ENCODE results near the gene DDX10.

DDX10 gene

GRCh38 chr11:108945341-108945740 lies 280.5 kb downstream of the DDX10 start:
- Histone ChIP-seq H3K9me3 (ENCODE audit: control insufficient read depth in 1 of 2, low read length in 2 of 2) (peaks cover 0 to 10% of the 10 kb centered on the region in 2 donors), H3K27ac (ENCODE audit: low read length) (no peak overlapping the region), H3K4me1 (ENCODE audit: control insufficient read depth in 1 of 2, insufficient read depth in 2 of 2, low read length in 2 of 2) (no peaks in the 10 kb centered on the region), H3K36me3 (ENCODE audit: control insufficient read depth in 1 of 2, insufficient read depth in 2 of 2, low read length in 2 of 2) (peaks cover 0 to 15% of the 10 kb centered on the region in 2 donors), H3K27me3 (ENCODE audit: low read depth, low read length) (no peaks in the 10 kb centered on the region), H3K4me3 (ENCODE audit: low read depth in 1 of 2, low read length in 2 of 2) (no peak overlapping the region)

DNA sequence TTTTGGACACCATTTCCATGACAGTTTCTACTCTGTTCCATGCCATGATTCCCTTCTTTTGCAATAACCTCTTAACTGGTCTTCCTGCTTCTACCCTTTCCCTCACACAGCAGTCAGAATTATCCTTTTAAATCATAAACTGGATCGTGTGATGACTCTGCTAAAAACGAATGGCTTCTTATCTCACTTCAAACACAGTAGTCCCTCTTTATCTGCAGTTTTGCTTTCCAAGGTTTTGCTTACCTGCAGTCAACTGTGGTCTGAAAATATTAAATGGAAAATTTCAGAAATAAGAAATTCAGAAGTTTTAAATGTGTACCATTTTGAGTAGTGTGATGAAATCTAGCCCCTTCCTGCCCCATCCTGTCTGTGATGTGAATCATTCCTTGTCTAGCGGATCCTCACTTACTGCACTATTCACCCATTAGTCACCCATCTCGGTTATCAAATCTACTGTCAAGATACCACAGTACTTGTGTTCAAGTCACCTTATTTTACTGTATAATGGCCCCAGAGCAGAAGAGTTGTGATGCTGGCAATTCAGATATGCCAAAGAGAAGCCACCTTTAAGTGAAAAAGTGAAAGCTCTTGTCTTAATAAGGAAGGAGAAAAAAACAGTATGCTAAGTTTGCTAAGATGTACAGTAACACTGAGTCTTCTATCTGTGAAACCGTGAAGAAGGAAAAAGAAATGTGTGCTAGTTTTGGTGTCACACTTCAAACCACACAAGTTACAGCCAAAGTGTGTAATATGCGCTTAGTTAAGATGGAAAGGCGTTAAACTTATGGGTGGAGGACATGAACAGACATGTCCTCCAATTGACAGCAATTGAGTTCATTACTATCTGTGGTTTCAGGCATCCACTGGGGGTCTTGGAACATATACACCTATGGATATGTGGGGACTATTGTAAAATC lies 283.0 kb downstream of the DDX10 start:
- H3K36me3 ChIP-seq (ENCODE audit: control insufficient read depth in 1 of 2, insufficient read depth in 2 of 2, low read length in 2 of 2), result peaks cover 0 to 7% of the 10 kb centered on the region in 2 donors
- no peaks in the 10 kb centered on the region for H3K4me1 ChIP-seq (ENCODE audit: control insufficient read depth in 1 of 2, insufficient read depth in 2 of 2, low read length in 2 of 2)
- no peaks in the 10 kb centered on the region for H3K27me3 ChIP-seq (ENCODE audit: low read depth, low read length)
- H3K4me3 ChIP-seq (ENCODE audit: low read depth in 1 of 2, low read length in 2 of 2), result no peak overlapping the region
- H3K27ac ChIP-seq (ENCODE audit: low read length), result no peak overlapping the region
- peaks cover 0 to 10% of the 10 kb centered on the region in 2 donors for H3K9me3 ChIP-seq (ENCODE audit: control insufficient read depth in 1 of 2, low read length in 2 of 2)

DNA sequence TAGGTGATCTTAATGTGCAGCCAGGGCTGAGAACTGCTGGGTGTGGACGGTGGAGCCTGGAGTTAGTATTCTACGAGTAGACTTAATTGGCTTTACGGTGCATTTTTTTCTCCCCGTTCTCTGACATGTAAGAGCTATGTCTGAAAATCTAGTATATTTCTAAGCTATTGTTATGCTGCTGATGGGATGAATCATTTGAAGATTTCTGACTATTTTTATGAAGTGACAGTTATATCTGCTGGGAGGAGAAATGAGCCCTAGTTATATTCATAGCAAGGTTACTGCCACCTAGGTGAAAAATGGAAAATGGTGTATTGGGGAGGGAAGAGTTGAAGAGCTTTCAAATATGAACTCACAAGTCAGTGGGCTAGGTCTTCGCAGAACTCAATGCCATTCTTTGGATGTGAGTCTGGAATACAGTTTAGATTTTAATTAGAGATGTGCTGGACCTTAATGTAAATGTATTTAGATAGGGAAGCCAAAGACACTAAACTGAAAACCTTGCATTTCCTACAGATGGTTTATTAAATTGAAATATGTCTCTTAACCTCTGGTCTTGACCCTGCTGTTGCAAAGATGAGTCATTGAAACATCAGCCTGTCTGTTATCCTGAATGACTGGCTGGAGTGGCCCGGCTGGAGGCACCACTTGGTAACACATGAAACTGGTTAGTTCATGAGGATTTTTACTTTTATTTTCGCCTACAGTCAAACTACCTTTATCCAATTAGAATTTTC lies 293.7 kb downstream of the DDX10 start:
- Histone ChIP-seq H3K36me3 (ENCODE audit: control insufficient read depth in 1 of 2, insufficient read depth in 2 of 2, low read length in 2 of 2) (no peaks in the 10 kb centered on the region), H3K9me3 (ENCODE audit: control insufficient read depth in 1 of 2, low read length in 2 of 2) (no peaks in the 10 kb centered on the region), H3K4me3 (ENCODE audit: low read depth in 1 of 2, low read length in 2 of 2) (no peak overlapping the region), H3K4me1 (ENCODE audit: control insufficient read depth in 1 of 2, insufficient read depth in 2 of 2, low read length in 2 of 2) (no peaks in the 10 kb centered on the region), H3K27me3 (ENCODE audit: low read depth, low read length) (no peaks in the 10 kb centered on the region), H3K27ac (ENCODE audit: low read length) (no peak overlapping the region)

DNA sequence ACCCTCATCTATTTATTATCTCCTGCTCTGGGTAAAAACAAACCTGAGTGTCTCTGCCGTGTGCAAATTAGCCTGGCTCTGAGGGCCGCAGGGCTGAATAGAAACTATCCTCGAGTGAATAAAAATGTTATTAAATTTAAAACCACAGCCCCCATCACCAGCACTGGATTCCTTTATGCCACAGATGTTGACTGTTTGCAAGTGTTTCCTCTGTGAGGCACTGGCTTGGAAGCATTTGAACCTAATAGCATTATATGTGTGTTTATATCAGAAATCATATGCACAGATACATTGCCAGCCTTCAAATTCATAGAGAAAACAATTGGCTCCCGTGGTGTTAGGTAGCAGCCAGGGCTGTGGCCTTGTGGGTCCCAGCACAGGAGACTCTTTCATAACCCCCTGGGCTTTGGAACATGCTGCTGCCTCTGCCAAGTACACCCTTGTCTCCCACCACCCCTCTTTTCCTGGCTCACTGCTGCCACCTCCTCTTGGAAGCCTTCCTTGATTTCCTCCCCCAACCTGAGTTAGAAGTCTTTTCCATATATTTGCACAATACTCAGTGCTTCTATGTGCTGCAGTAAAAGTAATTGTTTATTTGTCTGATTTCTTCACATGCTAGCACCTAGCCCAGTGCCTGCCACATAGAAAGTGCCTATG lies 294.4 kb downstream of the DDX10 start:
- Histone ChIP-seq H3K4me1 (ENCODE audit: control insufficient read depth in 1 of 2, insufficient read depth in 2 of 2, low read length in 2 of 2) (no peaks in the 10 kb centered on the region), H3K36me3 (ENCODE audit: control insufficient read depth in 1 of 2, insufficient read depth in 2 of 2, low read length in 2 of 2) (no peaks in the 10 kb centered on the region), H3K27ac (ENCODE audit: low read length) (no peak overlapping the region), H3K27me3 (ENCODE audit: low read depth, low read length) (no peaks in the 10 kb centered on the region), H3K9me3 (ENCODE audit: control insufficient read depth in 1 of 2, low read length in 2 of 2) (no peaks in the 10 kb centered on the region), H3K4me3 (ENCODE audit: low read depth in 1 of 2, low read length in 2 of 2) (no peak overlapping the region)

- H3K9me3 ChIP-seq (ENCODE audit: control insufficient read depth in 1 of 2, low read length in 2 of 2), result no peaks in the 10 kb centered on the region
- no peaks in the 10 kb centered on the region for H3K36me3 ChIP-seq (ENCODE audit: control insufficient read depth in 1 of 2, insufficient read depth in 2 of 2, low read length in 2 of 2)
- H3K27ac ChIP-seq (ENCODE audit: low read length), result no peak overlapping the region
- H3K27me3 ChIP-seq (ENCODE audit: low read depth, low read length), result no peaks in the 10 kb centered on the region
- H3K4me1 ChIP-seq (ENCODE audit: control insufficient read depth in 1 of 2, insufficient read depth in 2 of 2, low read length in 2 of 2), result no peaks in the 10 kb centered on the region
- H3K4me3 ChIP-seq (ENCODE audit: low read depth in 1 of 2, low read length in 2 of 2), result no peak overlapping the region
These were observed 295.0 kb downstream of the DDX10 start for GRCh38 chr11:108959874-108960273.

DNA sequence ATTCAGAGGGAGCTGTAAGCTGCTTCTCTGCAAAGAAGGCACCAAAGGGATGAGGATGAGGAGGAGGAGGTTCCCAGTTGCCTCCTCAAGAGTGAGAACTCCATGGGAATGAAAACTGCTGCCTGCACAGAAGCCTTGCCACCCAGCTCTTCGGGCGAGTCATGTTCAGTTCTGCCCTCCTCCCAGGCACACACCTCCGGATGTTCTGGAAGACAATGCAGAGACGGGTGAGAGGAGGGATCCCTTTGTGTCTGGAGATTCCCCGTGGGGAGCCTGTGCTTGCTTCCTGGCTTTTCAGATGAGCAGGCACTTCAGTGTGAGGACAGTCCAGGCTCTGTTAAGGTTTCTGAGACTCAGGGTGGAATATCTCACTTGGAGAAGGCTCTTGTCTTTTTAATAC lies 295.6 kb downstream of the DDX10 start:
- H3K4me3 ChIP-seq (ENCODE audit: low read depth in 1 of 2, low read length in 2 of 2), result no peak overlapping the region
- H3K27ac ChIP-seq (ENCODE audit: low read length), result no peak overlapping the region
- H3K9me3 ChIP-seq (ENCODE audit: control insufficient read depth in 1 of 2, low read length in 2 of 2), result no peaks in the 10 kb centered on the region
- no peaks in the 10 kb centered on the region for H3K36me3 ChIP-seq (ENCODE audit: control insufficient read depth in 1 of 2, insufficient read depth in 2 of 2, low read length in 2 of 2)
- no peaks in the 10 kb centered on the region for H3K4me1 ChIP-seq (ENCODE audit: control insufficient read depth in 1 of 2, insufficient read depth in 2 of 2, low read length in 2 of 2)
- no peaks in the 10 kb centered on the region for H3K27me3 ChIP-seq (ENCODE audit: low read depth, low read length)

- Histone ChIP-seq H3K9me3 (ENCODE audit: control insufficient read depth in 1 of 2, low read length in 2 of 2) (no peaks in the 10 kb centered on the region), H3K4me3 (ENCODE audit: low read depth in 1 of 2, low read length in 2 of 2) (no peak overlapping the region), H3K27ac (ENCODE audit: low read length) (no peak overlapping the region), H3K36me3 (ENCODE audit: control insufficient read depth in 1 of 2, insufficient read depth in 2 of 2, low read length in 2 of 2) (no peaks in the 10 kb centered on the region), H3K27me3 (ENCODE audit: low read depth, low read length) (no peaks in the 10 kb centered on the region), H3K4me1 (ENCODE audit: control insufficient read depth in 1 of 2, insufficient read depth in 2 of 2, low read length in 2 of 2) (no peaks in the 10 kb centered on the region)
These were observed 296.2 kb downstream of the DDX10 start for GRCh38 chr11:108961095-108961494.

GRCh38 chr11:108963118-108963517 lies 298.2 kb downstream of the DDX10 start:
- no peaks in the 10 kb centered on the region for H3K27me3 ChIP-seq (ENCODE audit: low read depth, low read length)
- H3K36me3 ChIP-seq (ENCODE audit: control insufficient read depth in 1 of 2, insufficient read depth in 2 of 2, low read length in 2 of 2), result no peaks in the 10 kb centered on the region
- H3K9me3 ChIP-seq (ENCODE audit: control insufficient read depth in 1 of 2, low read length in 2 of 2), result no peaks in the 10 kb centered on the region
- no peak overlapping the region for H3K4me3 ChIP-seq (ENCODE audit: low read depth in 1 of 2, low read length in 2 of 2)
- no peaks in the 10 kb centered on the region for H3K4me1 ChIP-seq (ENCODE audit: control insufficient read depth in 1 of 2, insufficient read depth in 2 of 2, low read length in 2 of 2)
- no peak overlapping the region for H3K27ac ChIP-seq (ENCODE audit: low read length)

DNA sequence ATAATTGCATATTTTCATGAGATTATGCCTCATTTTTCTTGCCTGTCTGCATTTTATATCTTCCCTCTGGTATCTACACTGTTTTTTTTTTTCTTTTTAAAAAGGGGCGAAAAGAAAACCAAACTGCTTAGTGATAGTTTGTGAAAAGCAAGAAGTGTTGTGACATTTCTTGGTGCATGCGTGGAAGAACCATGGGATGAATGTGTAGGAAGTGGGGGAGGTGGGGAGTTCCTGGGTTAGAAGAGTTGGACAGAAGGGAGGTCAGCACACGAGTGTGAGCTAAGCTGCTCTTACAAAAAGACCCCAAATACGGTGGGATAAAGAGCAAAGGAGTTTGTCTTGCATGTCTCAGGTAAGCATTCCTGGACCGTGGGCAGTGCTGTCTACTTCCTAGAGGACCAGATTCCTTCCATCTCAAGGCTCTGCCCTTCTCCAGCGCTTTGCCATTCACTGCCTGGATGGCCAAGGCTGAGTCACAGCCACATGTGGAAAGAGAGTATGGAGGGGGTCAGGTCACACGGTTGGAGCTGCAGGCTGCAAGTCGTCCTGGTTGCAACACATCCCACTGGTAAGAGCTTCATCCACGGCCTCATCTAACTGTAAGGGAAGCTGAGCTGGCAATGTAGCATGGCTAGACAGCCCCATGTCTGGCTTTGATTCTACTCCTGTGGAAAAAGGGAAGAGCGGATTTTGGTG lies 300.6 kb downstream of the DDX10 start:
- no peaks in the 10 kb centered on the region for H3K4me1 ChIP-seq (ENCODE audit: control insufficient read depth in 1 of 2, insufficient read depth in 2 of 2, low read length in 2 of 2)
- H3K27me3 ChIP-seq (ENCODE audit: low read depth, low read length), result no peaks in the 10 kb centered on the region
- no peaks in the 10 kb centered on the region for H3K9me3 ChIP-seq (ENCODE audit: control insufficient read depth in 1 of 2, low read length in 2 of 2)
- no peaks in the 10 kb centered on the region for H3K36me3 ChIP-seq (ENCODE audit: control insufficient read depth in 1 of 2, insufficient read depth in 2 of 2, low read length in 2 of 2)
- H3K27ac ChIP-seq (ENCODE audit: low read length), result no peak overlapping the region
- H3K4me3 ChIP-seq (ENCODE audit: low read depth in 1 of 2, low read length in 2 of 2), result no peak overlapping the region

DNA sequence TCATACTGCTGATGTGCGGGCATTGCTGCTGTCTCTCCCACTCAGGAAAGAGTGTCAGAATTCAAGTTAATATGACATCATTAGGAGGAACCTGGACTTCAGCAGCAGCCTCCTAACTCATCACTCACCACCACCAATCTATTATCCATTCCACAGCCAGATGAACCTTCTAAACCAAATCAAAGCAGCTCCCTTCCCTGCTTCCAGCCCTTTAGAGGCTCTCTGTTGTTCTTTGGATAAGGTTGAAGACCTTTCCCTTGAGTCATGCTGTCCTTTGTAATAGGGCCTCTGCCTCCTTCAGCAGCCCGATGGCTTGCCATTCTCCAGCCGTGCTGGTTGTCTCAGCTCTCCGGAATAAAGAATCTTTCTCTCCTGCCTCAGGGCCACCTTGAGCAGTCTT lies 301.3 kb downstream of the DDX10 start:
- Histone ChIP-seq H3K4me1 (ENCODE audit: control insufficient read depth in 1 of 2, insufficient read depth in 2 of 2, low read length in 2 of 2) (no peaks in the 10 kb centered on the region), H3K27ac (ENCODE audit: low read length) (no peak overlapping the region), H3K9me3 (ENCODE audit: control insufficient read depth in 1 of 2, low read length in 2 of 2) (no peaks in the 10 kb centered on the region), H3K27me3 (ENCODE audit: low read depth, low read length) (no peaks in the 10 kb centered on the region), H3K36me3 (ENCODE audit: control insufficient read depth in 1 of 2, insufficient read depth in 2 of 2, low read length in 2 of 2) (no peaks in the 10 kb centered on the region), H3K4me3 (ENCODE audit: low read depth in 1 of 2, low read length in 2 of 2) (no peak overlapping the region)

DNA sequence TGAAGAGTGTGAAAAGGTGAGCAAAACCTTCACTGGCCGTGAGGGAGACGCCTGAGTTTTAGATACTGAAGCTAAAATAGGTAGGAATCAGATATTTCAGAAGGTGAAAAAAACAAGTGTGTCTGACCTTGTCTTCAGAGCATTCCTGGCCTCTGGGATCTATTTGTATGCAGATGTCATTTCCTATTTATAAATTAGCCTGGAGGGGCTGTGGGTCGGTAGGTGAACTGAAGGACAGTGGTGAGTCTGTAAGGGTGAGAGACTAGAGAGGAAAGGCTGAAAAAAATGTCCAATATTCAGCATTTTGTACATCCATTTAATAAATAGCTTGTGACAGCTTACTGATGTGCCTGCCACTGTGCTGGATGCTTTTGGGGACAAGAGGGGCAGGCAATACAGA lies 302.1 kb downstream of the DDX10 start:
- Histone ChIP-seq H3K27ac (ENCODE audit: low read length) (no peak overlapping the region), H3K9me3 (ENCODE audit: control insufficient read depth in 1 of 2, low read length in 2 of 2) (no peaks in the 10 kb centered on the region), H3K4me3 (ENCODE audit: low read depth in 1 of 2, low read length in 2 of 2) (no peak overlapping the region), H3K36me3 (ENCODE audit: control insufficient read depth in 1 of 2, insufficient read depth in 2 of 2, low read length in 2 of 2) (no peaks in the 10 kb centered on the region), H3K27me3 (ENCODE audit: low read depth, low read length) (no peaks in the 10 kb centered on the region), H3K4me1 (ENCODE audit: control insufficient read depth in 1 of 2, insufficient read depth in 2 of 2, low read length in 2 of 2) (no peaks in the 10 kb centered on the region)

Measured in muscle layer of duodenum (tissue), 2 donors.